G401.6 (cell line): ENCODE data around the gene FBXW9.
"Not testable (repeated sequence)": the region's sequence is repeated elsewhere in the genome, so short reads cannot be mapped to it uniquely, and the experiment has no call there.

ENCODE experiments used
- FAIRE-seq: peaks from 2 replicates; lab custom pipeline; 2012; peaks lifted over from hg19 to GRCh38; lab: Jason Lieb, UNC

FBXW9 gene

DNA sequence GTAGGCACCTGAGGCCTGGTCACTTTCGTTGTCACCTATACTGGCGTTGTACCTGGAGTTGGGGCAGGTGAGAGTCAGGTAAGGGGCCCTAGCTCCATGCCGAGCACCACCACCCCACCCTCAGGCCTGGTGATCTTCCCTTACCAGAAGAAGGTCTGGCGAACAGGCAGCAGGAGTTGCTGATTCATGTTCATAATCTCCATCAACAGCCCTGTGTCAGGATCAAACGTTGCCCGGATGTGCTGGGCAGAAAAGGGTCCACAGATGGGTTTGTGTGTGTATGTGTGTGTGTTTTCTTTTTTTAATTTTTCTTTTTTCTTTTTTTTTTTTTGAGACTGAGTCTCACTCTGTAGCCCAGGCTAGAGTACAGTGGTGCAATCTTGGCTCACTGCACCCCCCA is 44.2 kb downstream of the FBXW9 start:
- no peak for FAIRE-seq

DNA sequence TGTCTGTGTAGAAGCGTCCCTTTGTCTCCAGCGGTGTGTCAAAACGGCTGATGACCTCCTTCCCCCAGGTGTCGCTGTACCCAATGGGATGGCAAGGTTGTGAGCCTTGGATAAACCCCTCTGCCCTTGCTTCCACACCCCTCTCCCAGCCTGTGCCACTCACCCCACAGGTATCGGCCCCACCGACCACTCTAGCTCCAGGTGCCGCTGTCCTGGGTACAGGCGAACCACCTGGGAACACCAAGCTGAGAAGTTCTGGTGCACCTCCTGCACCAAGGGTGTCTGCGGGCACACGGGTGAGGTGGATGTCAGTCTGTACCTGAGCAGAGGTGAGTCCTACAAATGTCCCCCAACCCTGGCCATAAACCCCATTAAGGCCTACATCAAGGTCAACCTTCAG is 46.5 kb downstream of the FBXW9 start:
- no peak for FAIRE-seq

DNA sequence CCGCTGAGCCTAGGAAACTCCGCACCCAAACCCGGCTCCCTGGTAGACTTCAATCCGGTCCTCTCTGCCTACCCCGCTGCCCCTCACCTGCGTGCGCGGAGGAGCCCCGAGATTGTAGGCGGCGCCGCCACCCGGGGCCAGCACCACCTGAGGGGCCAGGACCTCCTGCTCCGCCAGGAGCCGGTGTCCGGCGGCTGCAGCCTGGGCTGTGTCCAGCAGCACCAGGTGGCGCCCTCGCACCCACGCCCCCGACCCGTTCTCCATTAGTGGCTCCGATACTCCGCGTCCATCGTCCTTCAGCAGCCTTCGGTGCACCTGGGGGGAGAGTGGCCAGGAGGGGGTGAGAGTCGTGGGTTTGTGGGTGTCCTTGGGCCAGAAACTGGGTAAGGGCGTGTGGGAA is 48.3 kb downstream of the FBXW9 start:
- no peak for FAIRE-seq

GRCh38 chr19:12647490-12648071 is 48.9 kb downstream of the FBXW9 start:
- FAIRE-seq: no peak

GRCh38 chr19:12647047-12647446 is 49.4 kb downstream of the FBXW9 start:
- FAIRE-seq: no peak

DNA sequence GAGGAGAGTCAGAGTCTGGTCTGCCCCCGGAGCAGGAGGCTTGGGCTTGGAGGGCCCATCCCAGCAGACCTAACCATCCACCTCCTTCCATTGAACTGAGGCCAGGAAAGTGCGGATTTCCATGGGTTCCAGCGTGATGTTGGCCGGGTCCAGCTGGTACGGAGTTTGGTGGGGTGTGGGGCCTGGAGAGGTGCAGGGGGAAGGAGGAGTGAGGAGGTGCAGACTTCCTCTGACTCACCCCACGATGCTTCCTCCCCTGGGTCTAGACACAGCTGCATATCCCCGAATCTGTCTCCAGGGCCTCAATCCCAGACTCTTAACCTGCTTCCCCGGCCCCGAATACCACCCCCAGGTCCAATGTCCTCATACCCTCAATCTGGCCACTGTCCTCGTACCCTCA is 49.9 kb downstream of the FBXW9 start:
- FAIRE-seq: no peak

GRCh38 chr19:12643716-12644115 is 52.7 kb downstream of the FBXW9 start:
- FAIRE-seq: not testable (repeated sequence)

DNA sequence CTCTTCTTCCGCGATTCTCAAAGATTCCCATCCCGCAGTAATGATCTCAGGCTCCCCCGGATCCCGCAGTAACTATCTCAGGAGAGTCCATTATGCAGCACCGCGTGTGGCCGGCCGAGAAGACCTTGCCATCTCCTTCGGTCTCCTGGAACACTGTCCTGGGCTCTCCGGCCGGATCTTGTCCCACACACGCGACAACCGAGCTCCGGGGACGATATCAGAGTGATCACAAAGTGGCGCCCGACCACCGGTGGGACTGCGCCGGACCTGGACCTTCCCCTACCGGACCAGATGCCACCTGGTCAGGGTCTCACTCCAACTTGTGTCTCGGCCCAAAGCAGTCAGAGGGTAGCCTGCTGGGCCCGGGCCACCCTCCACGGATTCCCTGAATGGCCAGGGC is 53.9 kb downstream of the FBXW9 start:
- FAIRE-seq: no peak

DNA sequence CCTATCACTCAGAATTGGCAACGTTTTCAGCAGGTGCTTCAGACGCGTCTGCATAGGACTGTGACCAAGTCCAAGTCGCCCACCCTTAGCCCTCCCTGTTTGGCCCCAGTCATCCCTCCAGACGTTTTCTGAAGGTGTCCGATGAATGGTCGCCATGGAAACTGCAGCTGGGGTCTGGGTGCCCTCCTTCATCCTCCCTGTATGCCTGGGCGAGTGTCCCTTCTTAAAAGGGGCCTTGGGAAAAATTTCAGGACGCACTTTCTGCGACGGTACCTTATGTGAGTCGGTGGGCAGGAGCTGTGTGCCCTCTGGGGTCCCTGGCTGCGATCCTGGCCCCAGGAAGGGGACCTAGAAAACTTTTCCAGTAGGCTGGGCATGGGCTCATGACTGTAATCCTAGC is 55.0 kb downstream of the FBXW9 start:
- no peak for FAIRE-seq

DNA sequence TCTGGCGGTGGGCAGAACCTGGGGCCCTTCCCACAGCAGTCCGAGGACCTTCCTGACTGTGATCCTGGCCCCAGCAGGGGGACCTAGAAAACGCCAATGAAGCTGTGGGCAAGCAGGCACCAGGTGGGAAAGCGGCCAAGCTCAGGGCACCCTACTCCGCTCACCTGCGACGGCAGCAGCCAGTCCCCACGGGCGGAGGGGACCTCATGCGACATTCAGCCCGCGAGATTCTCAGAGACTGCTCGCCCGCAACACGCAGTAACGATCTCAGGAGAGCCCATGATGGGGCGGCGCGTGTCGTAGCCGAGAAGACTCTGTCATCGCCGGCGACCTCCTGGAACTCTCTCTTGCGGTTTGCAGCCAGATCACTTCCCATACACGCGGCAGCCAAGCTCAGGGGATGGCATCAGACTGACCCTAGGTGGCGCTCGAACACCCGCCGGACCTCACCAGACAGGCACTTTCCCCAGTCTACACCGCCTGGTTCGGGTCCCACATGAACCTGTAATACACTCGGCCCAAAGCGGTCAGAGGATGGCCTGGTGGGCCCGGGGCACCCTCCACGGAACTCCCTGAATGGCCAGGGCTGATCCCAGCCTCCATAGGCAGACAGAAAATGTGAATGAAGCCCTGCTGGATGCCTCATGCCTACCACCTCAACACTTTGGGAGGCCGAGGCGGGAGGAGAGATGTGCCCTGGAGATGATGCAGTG is 56.4 kb downstream of the FBXW9 start:
- no peak for FAIRE-seq
